HG03039 (cell line): ENCODE data around the gene GADD45G.

Experiments
- ATAC-seq: cut with Tn5 transposase; IDR thresholded peaks from one replicate; pipeline ENCODE4 v1.9.1; 2021; ENCODE audit warnings: mild to moderate bottlenecking, moderate library complexity; ENCODE audit not compliant: unreplicated experiment

Gene GADD45G

GRCh38 chr9:89628601-89629000 is 23.8 kb downstream of the GADD45G start:
- ATAC-seq, result no peak

DNA sequence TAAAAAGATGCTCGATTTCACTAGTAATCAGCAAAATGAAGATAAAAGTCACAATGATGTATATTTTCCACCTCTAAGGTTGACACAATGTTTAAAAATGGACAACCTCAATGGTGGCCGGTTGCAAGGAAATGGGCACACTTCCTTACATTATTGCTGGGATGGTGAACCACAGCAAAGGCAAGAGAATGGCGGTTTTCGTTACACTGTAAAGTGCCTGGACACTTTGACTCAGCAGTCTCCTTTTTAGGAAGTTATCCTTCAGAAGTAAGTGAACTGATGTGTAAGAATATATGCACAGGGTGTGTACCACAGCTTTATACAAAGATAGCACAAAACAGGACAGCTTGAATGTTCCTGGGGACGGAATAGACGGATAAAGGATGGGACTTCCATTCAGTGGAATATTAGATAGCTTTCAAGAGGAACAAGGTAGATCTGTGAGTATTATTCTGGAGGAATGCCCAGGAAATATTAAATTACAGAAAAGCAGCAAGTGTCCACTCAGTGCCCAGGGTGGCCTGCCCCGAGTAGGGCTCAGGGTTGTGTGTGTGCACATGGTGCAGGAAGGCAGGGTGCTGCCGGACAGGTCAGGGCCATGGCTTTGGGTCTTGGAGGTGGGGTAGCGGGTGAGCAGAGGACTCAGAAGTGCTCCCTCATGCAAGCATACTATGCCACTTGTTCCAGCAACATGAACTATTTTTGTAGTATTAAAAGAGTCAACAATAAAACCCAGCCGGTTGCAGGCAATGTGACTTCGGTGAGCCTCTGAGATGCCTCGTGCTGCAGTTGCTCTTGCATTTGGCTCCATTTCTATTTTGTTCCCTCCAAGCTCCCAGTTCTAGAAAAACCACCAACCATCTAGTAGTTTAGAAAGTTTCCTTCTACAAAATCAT is 24.5 kb downstream of the GADD45G start:
- no peak for ATAC-seq

GRCh38 chr9:89630508-89630907 is 25.7 kb downstream of the GADD45G start:
- no peak for ATAC-seq

GRCh38 chr9:89631384-89631783 is 26.6 kb downstream of the GADD45G start:
- no peak for ATAC-seq

GRCh38 chr9:89632192-89632733 is 27.5 kb downstream of the GADD45G start:
- no peak for ATAC-seq

- no peak for ATAC-seq
Observed at GRCh38 chr9:89632736-89633135, 27.9 kb downstream of the GADD45G start.

DNA sequence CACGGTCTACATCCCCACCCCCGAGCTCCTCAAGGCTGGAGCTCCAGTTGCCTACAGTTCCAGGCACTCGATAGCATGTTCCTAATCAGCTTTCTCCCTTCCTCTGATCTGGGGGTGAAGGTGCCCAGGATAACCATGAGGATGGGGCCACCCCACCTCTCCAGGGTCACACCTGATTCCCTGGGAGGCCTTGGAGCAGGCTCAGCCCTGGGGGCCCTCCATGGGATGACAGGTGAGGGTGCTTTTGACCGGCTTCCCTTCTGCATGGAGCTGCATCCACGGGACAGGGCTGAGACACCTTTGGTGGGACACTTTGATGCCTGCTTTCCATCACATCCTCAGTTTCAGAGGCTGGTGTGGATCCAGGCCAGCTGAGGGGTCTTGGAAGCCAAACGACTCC is 28.6 kb downstream of the GADD45G start:
- no peak for ATAC-seq

DNA sequence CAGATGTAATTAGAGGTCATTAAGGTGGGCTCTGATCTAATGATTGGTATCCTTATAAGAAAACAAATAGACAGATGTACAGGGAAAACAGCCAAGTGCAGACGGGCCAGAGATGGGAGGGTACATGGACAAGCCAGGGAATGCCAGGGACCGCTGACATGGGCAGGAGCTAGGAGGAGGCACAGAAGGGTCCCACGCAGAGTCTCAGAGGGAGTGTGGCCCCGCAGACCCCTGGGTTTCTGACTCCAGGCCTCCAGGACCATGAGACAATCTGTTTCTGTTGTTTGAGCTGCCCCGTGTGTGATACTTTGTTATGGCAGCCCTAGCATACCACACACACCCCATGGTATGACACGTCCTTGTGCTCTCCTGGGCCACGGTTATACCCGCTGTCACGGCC is 29.1 kb downstream of the GADD45G start:
- ATAC-seq, result no peak

- no peak for ATAC-seq
Observed at GRCh38 chr9:89634995-89635742, 30.4 kb downstream of the GADD45G start.

DNA sequence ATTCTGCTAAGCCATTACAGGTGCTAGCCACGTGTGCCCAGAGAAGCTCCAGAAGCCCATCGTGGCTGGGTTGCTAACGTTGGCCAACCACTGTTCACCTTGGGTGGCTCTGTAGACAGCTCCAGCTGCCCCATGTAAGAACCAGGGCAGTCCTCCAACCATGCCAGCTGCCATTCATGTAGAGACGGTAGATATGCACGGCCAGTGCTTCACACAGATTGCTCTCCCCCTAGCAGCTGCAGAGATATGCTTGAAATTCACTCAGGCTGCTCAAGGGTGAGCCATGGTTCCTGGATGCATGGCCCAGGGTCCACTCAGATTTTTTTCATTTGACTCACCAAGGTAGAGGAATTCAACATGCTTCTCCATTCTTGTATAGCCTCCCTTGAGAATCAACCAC is 31.0 kb downstream of the GADD45G start:
- ATAC-seq, result no peak

GRCh38 chr9:89637787-89638186 is 33.0 kb downstream of the GADD45G start:
- no peak for ATAC-seq

DNA sequence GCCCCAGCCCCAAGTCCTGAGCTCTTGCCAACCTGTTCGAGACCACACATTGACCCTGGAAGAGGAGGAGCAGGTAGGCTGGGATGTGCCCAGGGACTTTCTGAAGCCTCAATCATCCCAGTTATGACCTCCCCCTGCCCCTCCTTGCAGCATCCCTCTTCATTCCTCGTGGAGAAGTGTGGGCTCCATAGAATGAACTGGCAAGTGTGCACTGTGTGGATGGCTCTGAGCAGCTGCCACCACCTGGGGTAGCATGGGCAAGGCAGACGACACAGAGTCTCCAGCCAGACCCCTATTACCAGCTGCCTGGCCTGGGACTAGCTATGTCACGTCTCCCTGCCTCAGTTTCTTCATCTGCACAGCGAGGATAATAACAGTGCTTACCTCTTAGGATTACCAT is 33.5 kb downstream of the GADD45G start:
- no peak for ATAC-seq

GRCh38 chr9:89638893-89639292 is 34.1 kb downstream of the GADD45G start:
- no peak for ATAC-seq

DNA sequence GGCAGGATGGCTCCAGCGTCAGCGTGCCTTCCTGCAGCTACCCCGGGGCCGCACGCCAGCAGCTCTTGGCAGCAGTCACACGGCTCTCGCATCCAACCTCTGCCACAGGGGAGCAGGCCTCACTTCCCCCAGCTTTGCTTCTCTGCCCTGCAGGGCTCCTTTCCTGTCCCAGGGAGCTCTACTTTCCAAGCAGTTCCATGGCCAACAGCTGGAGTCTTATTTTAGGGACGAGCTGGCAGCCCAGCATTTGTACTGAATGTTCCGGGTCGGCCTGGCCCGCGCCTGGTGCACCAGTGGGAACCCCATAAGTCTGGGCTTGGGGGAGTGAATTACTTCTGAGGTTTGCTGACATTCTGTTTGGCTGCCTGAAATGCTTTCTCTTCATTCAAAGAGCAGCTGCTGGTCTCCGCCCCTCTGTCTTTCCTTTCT is 34.6 kb downstream of the GADD45G start:
- no peak for ATAC-seq

GRCh38 chr9:89639961-89640360 is 35.1 kb downstream of the GADD45G start:
- no peak for ATAC-seq

DNA sequence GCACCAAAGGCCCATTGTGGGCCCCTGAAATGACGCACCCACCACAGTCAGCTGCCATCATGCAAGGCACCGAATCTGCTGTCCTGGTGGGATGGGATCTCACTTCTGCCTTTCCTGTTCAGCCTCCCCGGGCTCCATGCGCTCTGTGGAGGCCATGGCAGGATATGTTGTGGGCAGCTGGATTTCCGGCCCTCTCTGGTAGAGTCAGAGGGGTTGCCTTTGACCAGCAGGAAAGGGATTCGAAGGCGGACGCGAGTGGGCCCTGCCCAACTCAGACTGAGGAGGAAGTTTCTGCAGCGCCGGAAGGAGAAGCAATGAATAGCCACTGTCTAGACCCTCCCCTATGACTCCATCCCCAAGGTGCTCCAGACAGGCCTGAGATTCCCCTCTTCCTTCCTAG is 35.5 kb downstream of the GADD45G start:
- no peak for ATAC-seq

DNA sequence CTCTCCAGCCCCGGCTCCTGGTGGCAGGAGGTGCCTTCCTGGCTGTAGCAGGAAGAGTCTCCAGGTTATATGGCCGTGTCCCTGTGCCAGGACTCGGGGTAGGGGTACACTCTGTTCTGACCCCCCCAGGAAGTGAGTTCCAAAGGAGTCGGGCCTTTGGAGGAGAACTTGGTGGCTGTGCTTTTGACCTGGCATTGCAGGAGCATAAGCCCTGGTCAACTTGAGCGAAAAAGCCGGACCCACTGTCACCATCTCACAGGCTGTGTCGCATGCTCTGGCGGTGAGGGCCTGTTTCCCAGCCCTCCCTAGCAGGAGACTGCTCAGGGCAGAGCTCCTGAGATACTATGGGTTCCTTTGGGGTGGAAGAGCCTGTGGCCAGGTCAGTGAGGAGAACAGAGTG is 36.0 kb downstream of the GADD45G start:
- no peak for ATAC-seq

GRCh38 chr9:89641980-89642379 is 37.2 kb downstream of the GADD45G start:
- no peak for ATAC-seq

GRCh38 chr9:89642789-89643188 is 38.0 kb downstream of the GADD45G start:
- no peak for ATAC-seq

- no peak for ATAC-seq
Observed at GRCh38 chr9:89646189-89646939, 41.6 kb downstream of the GADD45G start.
